Pericardium fibroblast (primary cell): Measurements from ENCODE around the gene PSME3IP1. TPM values are rescaled to one million over a fixed set of nuclear protein-coding genes. Genes with fewer than 3 reads are reported as not detected.

Source experiments
- total RNA-seq: library from RNA; depleted of rRNA; stranded (reverse); fragments of >200 nt; gene quantifications from 2 replicates; pipeline ENCODE4 v1.2.3, GENCODE V29; 2015

The PSME3IP1 gene, protein sequence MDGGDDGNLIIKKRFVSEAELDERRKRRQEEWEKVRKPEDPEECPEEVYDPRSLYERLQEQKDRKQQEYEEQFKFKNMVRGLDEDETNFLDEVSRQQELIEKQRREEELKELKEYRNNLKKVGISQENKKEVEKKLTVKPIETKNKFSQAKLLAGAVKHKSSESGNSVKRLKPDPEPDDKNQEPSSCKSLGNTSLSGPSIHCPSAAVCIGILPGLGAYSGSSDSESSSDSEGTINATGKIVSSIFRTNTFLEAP
- total RNA-seq: 41.0 and 41.3 TPM in 2 replicates

DNA sequence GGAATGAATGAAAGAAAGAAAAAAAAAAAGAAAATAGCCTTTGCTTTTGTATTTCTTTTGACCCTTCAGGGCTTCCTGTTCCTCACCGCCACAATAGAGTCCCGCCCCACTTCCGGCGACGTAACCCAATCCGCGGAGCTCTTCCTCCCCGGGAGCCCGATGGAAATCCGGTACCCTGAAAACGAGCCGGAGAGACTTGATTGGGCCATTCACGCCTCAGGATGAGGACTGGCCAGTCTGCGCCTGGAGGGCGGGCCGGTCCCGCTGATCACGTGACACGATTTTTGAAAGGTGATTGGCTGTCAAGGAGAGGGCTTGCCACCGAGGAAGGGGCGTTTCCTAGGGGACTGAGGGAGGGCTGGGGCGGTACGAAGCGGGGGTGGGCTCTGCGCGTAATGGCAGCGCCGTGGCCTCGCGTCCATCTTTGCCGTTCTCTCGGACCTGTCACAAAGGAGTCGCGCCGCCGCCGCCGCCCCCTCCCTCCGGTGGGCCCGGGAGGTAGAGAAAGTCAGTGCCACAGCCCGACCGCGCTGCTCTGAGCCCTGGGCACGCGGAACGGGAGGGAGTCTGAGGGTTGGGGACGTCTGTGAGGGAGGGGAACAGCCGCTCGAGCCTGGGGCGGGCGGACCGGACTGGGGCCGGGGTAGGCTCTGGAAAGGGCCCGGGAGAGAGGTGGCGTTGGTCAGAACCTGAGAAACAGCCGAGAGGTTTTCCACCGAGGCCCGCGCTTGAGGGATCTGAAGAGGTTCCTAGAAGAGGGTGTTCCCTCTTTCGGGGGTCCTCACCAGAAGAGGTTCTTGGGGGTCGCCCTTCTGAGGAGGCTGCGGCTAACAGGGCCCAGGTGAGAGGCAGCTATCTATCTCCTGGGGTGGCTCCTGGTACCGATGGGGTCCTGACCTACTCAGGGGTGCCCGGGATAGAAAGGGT lies at the start of gene PSME3IP1, which contains the start of gene RSPRY1:
PSME3IP1 (minus strand) TSS at position 95 of the 927 bp plus-strand sequence. CDS start 12,185 bp downstream, outside the sequence.
RSPRY1 (plus strand) TSS at position 385 of the 927 bp plus-strand sequence. CDS start 18,330 bp downstream, outside the sequence.

Other genes with a start within 250 kb of the PSME3IP1 start
- gene CETP, start 224.1 kb downstream of the PSME3IP1 start, total RNA-seq: not detected in 2 replicates
- 5.8 and 6.7 TPM in 2 replicates for gene NLRC5, start 196.5 kb downstream of the PSME3IP1 start, total RNA-seq
- gene CPNE2, start 93.5 kb downstream of the PSME3IP1 start, total RNA-seq: 23.7 and 24.6 TPM in 2 replicates
- 25.2 and 32.3 TPM in 2 replicates for gene RSPRY1, start 290 bp upstream of the PSME3IP1 start, total RNA-seq
- gene ARL2BP, start 59.2 kb upstream of the PSME3IP1 start, total RNA-seq: 57.0 and 84.8 TPM in 2 replicates
- gene PLLP, start 98.6 kb upstream of the PSME3IP1 start, total RNA-seq: 0.17 and 2.1 TPM in 2 replicates
- gene CCL22, start 172.7 kb upstream of the PSME3IP1 start, total RNA-seq: not detected in 2 replicates
- 0.09 and 0.12 TPM in 2 replicates for gene CX3CL1, start 186.5 kb upstream of the PSME3IP1 start, total RNA-seq
- not detected in 2 replicates for gene CCL17, start 218.7 kb upstream of the PSME3IP1 start, total RNA-seq